Measurements from ENCODE around the gene ZNRF2. TPM values are rescaled to one million over a fixed set of nuclear protein-coding genes. Genes with fewer than 3 reads are reported as not detected.

ZNRF2 gene
- total RNA-seq, 4 donors from 2014 or later: 23.8 to 39.3 (median 34.6) TPM

DNA sequence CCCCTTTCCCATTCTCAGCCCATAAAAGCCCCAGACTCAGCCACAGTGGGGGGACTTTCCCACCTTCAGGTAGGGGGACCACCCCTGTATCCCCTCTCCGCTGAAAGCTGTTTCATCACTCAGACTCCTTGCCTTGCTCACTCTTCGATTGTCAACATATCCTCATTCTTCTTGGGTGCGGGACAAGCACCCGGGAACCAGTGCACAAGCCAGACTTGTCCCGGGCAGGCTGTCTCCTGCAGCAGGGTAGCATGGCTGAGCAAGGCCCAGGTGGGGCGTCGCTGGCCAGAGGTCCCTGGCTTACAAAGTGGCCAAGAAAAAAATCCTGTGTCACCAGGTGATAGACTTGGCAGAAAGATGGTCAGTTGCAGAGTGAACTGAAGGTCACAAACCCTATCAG lies 129.5 kb downstream of the ZNRF2 start:
- H3K4me3 ChIP-seq: no peak overlapping the region
- H3K27ac ChIP-seq: no peak overlapping the region
- H3K9me3 ChIP-seq: no peaks in the 10 kb centered on the region
- H3K27me3 ChIP-seq: no peaks in the 10 kb centered on the region
- no peak for TF ChIP-seq EP300 (IDR thresholded peaks at IDR 0.05)
- TF ChIP-seq POLR2A (IDR thresholded peaks at IDR 0.05): no peak
- TF ChIP-seq POLR2AphosphoS5 (IDR thresholded peaks at IDR 0.05): no peak
- TF ChIP-seq, protein P1, sequence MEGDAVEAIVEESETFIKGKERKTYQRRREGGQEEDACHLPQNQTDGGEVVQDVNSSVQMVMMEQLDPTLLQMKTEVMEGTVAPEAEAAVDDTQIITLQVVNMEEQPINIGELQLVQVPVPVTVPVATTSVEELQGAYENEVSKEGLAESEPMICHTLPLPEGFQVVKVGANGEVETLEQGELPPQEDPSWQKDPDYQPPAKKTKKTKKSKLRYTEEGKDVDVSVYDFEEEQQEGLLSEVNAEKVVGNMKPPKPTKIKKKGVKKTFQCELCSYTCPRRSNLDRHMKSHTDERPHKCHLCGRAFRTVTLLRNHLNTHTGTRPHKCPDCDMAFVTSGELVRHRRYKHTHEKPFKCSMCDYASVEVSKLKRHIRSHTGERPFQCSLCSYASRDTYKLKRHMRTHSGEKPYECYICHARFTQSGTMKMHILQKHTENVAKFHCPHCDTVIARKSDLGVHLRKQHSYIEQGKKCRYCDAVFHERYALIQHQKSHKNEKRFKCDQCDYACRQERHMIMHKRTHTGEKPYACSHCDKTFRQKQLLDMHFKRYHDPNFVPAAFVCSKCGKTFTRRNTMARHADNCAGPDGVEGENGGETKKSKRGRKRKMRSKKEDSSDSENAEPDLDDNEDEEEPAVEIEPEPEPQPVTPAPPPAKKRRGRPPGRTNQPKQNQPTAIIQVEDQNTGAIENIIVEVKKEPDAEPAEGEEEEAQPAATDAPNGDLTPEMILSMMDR (IDR thresholded peaks at IDR 0.05): no peak
- DNase-seq (ENCODE audit: low spot score in 2 of 2): no peak
- 96% methylated on average over 7 of the region's 7 CpGs for WGBS
- H3K36me3 ChIP-seq: no peaks in the 10 kb centered on the region
- peaks cover 10% of the 10 kb centered on the region for H3K4me1 ChIP-seq

Other genes with a start within 250 kb of the ZNRF2 start
- 100 to 1,000 TPM in 1 of 4 donors, 10 to 100 TPM in 3; 42.9 to 103 (median 58.0) TPM for gene MTURN, start 149.6 kb upstream of the ZNRF2 start, total RNA-seq
- gene NOD1, start 194.2 kb downstream of the ZNRF2 start, total RNA-seq: 10 to 100 TPM in 2 of 4 donors, 1 to 10 TPM in 2; 9.2 to 22.8 (median 13.4) TPM
- 10 to 100 TPM; 13.7 to 76.1 (median 54.1) TPM for gene GGCT, start 220.2 kb downstream of the ZNRF2 start, total RNA-seq